NCI-H146 treated with DMSO at 0.1 percent for 48 hours (cell line): Measurements from ENCODE around the gene FNIP2.
"Not testable (repeated sequence)": the region's sequence is repeated elsewhere in the genome, so short reads cannot be mapped to it uniquely, and the experiment has no call there.

ENCODE experiments used
- DNase-seq: peaks from one replicate; lab custom pipeline; 2025; ENCODE audit not compliant: unreplicated experiment; lab: John Stamatoyannopoulos, UW

Gene FNIP2

GRCh38 chr4:158788516-158788915 lies 19.7 kb downstream of the FNIP2 start:
- no peak for DNase-seq

- no peak for DNase-seq
Observed at GRCh38 chr4:158789853-158790252, 21.0 kb downstream of the FNIP2 start.

- no peak for DNase-seq
Observed at GRCh38 chr4:158793021-158793420, 24.2 kb downstream of the FNIP2 start.

- DNase-seq: not testable (repeated sequence)
Observed at GRCh38 chr4:158793430-158793829, 24.6 kb downstream of the FNIP2 start.

GRCh38 chr4:158796370-158797140 lies 27.7 kb downstream of the FNIP2 start:
- DNase-seq: no peak

GRCh38 chr4:158798062-158798461 lies 29.2 kb downstream of the FNIP2 start:
- no peak for DNase-seq

- no peak for DNase-seq
Observed at GRCh38 chr4:158799013-158799770, 30.4 kb downstream of the FNIP2 start.

- no peak for DNase-seq
Observed at GRCh38 chr4:158799856-158800255, 31.0 kb downstream of the FNIP2 start.

GRCh38 chr4:158801066-158801465 lies 32.2 kb downstream of the FNIP2 start:
- no peak for DNase-seq

GRCh38 chr4:158801677-158802076 lies 32.9 kb downstream of the FNIP2 start:
- no peak for DNase-seq

GRCh38 chr4:158802914-158803313 lies 34.1 kb downstream of the FNIP2 start:
- no peak for DNase-seq

- DNase-seq: no peak
Observed at GRCh38 chr4:158805635-158806471, 37.0 kb downstream of the FNIP2 start.

GRCh38 chr4:158807691-158808090 lies 38.9 kb downstream of the FNIP2 start:
- no peak for DNase-seq

- DNase-seq: no peak
Observed at GRCh38 chr4:158808399-158808798, 39.6 kb downstream of the FNIP2 start.

GRCh38 chr4:158809208-158809607 lies 40.4 kb downstream of the FNIP2 start:
- DNase-seq: not testable (repeated sequence)

- DNase-seq: no peak
Observed at GRCh38 chr4:158809611-158810486, 41.0 kb downstream of the FNIP2 start.

GRCh38 chr4:158810487-158811215 lies 41.8 kb downstream of the FNIP2 start:
- DNase-seq: no peak

GRCh38 chr4:158811216-158811540 lies 42.4 kb downstream of the FNIP2 start:
- DNase-seq: no peak

GRCh38 chr4:158811704-158812103 lies 42.9 kb downstream of the FNIP2 start:
- no peak for DNase-seq

GRCh38 chr4:158812133-158812532 lies 43.3 kb downstream of the FNIP2 start:
- DNase-seq: no peak
